CD14-positive monocyte (primary cell): ENCODE measurements around the gene SRPK1. TPM values are rescaled to one million over a fixed set of nuclear protein-coding genes. Genes with fewer than 3 reads are reported as not detected.

Experiments
- DNase-seq, 3 donors: peaks; one replicate each; pipeline ENCODE4 v3.0.0-alpha.2; 2011 to 2022
- H2AFZ ChIP-seq: 2 replicates; pipeline ENCODE4 v1.6.0; 2012; ENCODE audit warnings: mild to moderate bottlenecking, low read depth, low read length, inconsistent platforms; ENCODE audit not compliant: insufficient read depth, poor library complexity, severe bottlenecking
- H3K27ac ChIP-seq, 2 donors: 1 replicate in 1 of 2; 2 replicates in 1 of 2; pipeline ENCODE4 v1.5.1; 2012 to 2013; ENCODE audit warnings: low read length in 2 of 2, control low read depth in 1 of 2, inconsistent platforms in 1 of 2, low read depth in 1 of 2, mild to moderate bottlenecking in 1 of 2
- H3K27me3 ChIP-seq, 2 donors: one replicate each; pipeline versions ENCODE4 v1.6.0 to v1.6.1; 2011 to 2013; ENCODE audit warnings: low read length in 2 of 2; ENCODE audit not compliant: control insufficient read depth in 2 of 2, insufficient read depth in 2 of 2
- H3K36me3 ChIP-seq, 2 donors: replicated peaks in 1 of 2; 1 replicate in 1 of 2; 2 replicates in 1 of 2; pipeline versions ENCODE4 v1.5.1 to v1.6.1; 2012 to 2013; ENCODE audit warnings: low read length in 2 of 2, control low read depth in 1 of 2, inconsistent platforms in 1 of 2, mild to moderate bottlenecking in 1 of 2; ENCODE audit not compliant: insufficient read depth in 2 of 2, control insufficient read depth in 1 of 2
- H3K4me1 ChIP-seq, 2 donors: 1 replicate in 1 of 2; 2 replicates in 1 of 2; pipeline versions ENCODE4 v1.5.1 to v1.6.1; 2012 to 2013; ENCODE audit warnings: low read length in 2 of 2, control low read depth in 1 of 2, inconsistent platforms in 1 of 2, mild to moderate bottlenecking in 1 of 2, moderate library complexity in 1 of 2; ENCODE audit not compliant: insufficient read depth in 2 of 2, control insufficient read depth in 1 of 2
- H3K4me2 ChIP-seq: replicated peaks from 2 replicates; pipeline ENCODE3; 2012; ENCODE audit warnings: low read length, moderate library complexity, mild to moderate bottlenecking; ENCODE audit not compliant: poor library complexity, severe bottlenecking; ENCODE audit errors: extremely low read depth
- H3K4me3 ChIP-seq, 3 experiments: fragments of 200-600 bp in 1 of 3; sonication (generic) in 1 of 3; replicated peaks in 1 of 3; 1 replicate in 2 of 3; 2 replicates in 1 of 3; pipeline ENCODE4 v1.5.1; 2011 to 2013; ENCODE audit warnings: low read length in 3 of 3, mild to moderate bottlenecking in 3 of 3, control low read depth in 2 of 3, low read depth in 2 of 3, inconsistent platforms in 1 of 3, moderate library complexity in 1 of 3
- H3K79me2 ChIP-seq: 2 replicates; pipeline ENCODE4 v1.6.0; 2012; ENCODE audit warnings: mild to moderate bottlenecking, control low read depth, inconsistent platforms, low read length, moderate library complexity; ENCODE audit not compliant: insufficient read depth
- H3K9ac ChIP-seq: 2 replicates; pipeline ENCODE4 v1.6.0; 2017; ENCODE audit warnings: low read length, mild to moderate bottlenecking; ENCODE audit not compliant: insufficient read depth, poor library complexity, severe bottlenecking
- H3K9me3 ChIP-seq, 2 donors: replicated peaks in 1 of 2; 1 replicate in 1 of 2; 2 replicates in 1 of 2; pipeline versions ENCODE4 v1.5.1 to v1.6.1; 2012 to 2013; ENCODE audit warnings: low read length in 2 of 2, control low read depth in 1 of 2; ENCODE audit not compliant: control insufficient read depth in 1 of 2, insufficient read depth in 1 of 2
- H4K20me1 ChIP-seq: 2 replicates; pipeline ENCODE4 v1.6.0; 2012; ENCODE audit warnings: mild to moderate bottlenecking, low read length, control low read depth, moderate library complexity; ENCODE audit not compliant: insufficient read depth
- H3K27ac Mint-ChIP-seq, 7 donors: one replicate each; pipeline ENCODE4 v1.8.0; 2020; ENCODE audit warnings: mild to moderate bottlenecking in 7 of 7, mixed read lengths in 7 of 7, moderate library complexity in 6 of 7, inconsistent platforms in 2 of 7
- H3K27me3 Mint-ChIP-seq, 3 donors: one replicate each; pipeline ENCODE4 v1.8.0; 2021 to 2022; ENCODE audit warnings: low read depth in 3 of 3, mild to moderate bottlenecking in 3 of 3, mixed read lengths in 3 of 3, moderate library complexity in 3 of 3, inconsistent platforms in 1 of 3
- H3K36me3 Mint-ChIP-seq, 2 donors: one replicate each; pipeline ENCODE4 v1.8.0; 2020; ENCODE audit warnings: mixed read lengths in 2 of 2, inconsistent platforms in 1 of 2, mild to moderate bottlenecking in 1 of 2
- H3K4me1 Mint-ChIP-seq: one replicate; pipeline ENCODE4 v1.8.0; 2020; ENCODE audit warnings: mild to moderate bottlenecking, mixed read lengths
- H3K4me3 Mint-ChIP-seq, 2 donors: one replicate each; pipeline ENCODE4 v1.8.0; 2020; ENCODE audit warnings: mild to moderate bottlenecking in 2 of 2, mixed read lengths in 2 of 2, moderate library complexity in 1 of 2
- H3K9me3 Mint-ChIP-seq, 7 donors: one replicate each; pipeline ENCODE4 v1.8.0; 2020 to 2022; ENCODE audit warnings: mixed read lengths in 7 of 7, mild to moderate bottlenecking in 6 of 7, moderate library complexity in 6 of 7, inconsistent platforms in 2 of 7
- WGBS: methylation state at CpG from one replicate; pipeline ENCODE4 v1.1.5; 2013; ENCODE audit warnings: missing lambda C conversion rate; ENCODE audit not compliant: insufficient coverage; 5-methylcytosine and 5-hydroxymethylcytosine counted together
- intact Hi-C, 2 donors: fragments of 100-400 bp; cut with micrococcal nuclease; formaldehyde crosslinking; loops; one replicate each; pipeline versions ENCODE4 v1.15.0 to v1.15.1; 2023
- polyA plus RNA-seq, 3 donors: library from polyadenylated mRNA; depleted of rRNA in 1 of 3; unstranded in 2 of 3; stranded (reverse) in 1 of 3; fragments of 300-500 nt in 2 of 3; fragments of >200 nt in 1 of 3; fragmentation: Illumina TruSeq in 2 of 3; gene quantifications; 1 replicate in 2 of 3; 2 replicates in 1 of 3; pipeline ENCODE4 v1.2.3, GENCODE V29; 2012 to 2021
- TF ChIP-seq, protein P1 (sequence below): fragments of 200-600 bp; IDR thresholded peaks from one replicate; pipeline ENCODE4 v1.8.0; 2022; ENCODE audit warnings: antibody characterized with exemption, mild to moderate bottlenecking

SRPK1 gene
- polyA plus RNA-seq, 3 donors, result 7.2 to 24.8 (median 20.5) TPM

DNA sequence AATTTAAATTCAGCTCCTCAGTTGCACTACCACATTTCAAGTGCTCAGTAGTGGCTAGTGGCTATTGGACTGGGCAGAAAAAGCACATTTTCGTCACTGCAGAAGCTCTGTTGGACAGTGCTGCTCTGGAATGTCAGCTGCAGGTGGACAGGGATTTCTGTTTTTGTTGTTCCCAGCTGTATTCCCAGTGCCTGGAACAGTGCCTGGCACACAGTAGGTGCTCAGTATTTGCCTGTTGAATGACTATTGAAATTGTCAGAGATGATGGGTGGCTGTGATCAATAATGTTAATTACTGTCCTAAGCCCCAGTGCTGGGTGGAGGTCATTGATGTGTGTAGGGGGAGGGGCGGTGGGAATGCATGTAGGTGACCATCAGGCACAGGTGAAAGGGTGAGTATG lies 134.6 kb downstream of the SRPK1 start:
- Histone ChIP-seq H3K4me1 (no peaks in the 10 kb centered on the region), H3K4me2 (no peak overlapping the region), H3K27me3 (peaks cover 17 to 39% of the 10 kb centered on the region in 2 donors), H3K9ac (no peak overlapping the region), H4K20me1 (no peaks in the 10 kb centered on the region), H3K27ac (no peak overlapping the region), H3K79me2 (no peaks in the 10 kb centered on the region), H3K4me3 (no peak overlapping the region), H3K36me3 (no peaks in the 10 kb centered on the region), H2AFZ (no peak overlapping the region), H3K9me3 (no peaks in the 10 kb centered on the region)
- Mint-ChIP-seq H3K9me3 (peaks cover 0 to 10% (median 0%) of the 10 kb centered on the region in 7 donors), H3K27ac (no peak overlapping the region), H3K36me3 (no peaks in the 10 kb centered on the region), H3K4me3 (peak overlapping the region in 1 of 2 donors; percentile 11), H3K4me1 (peaks cover 3% of the 10 kb centered on the region), H3K27me3 (peaks cover 40 to 69% (median 56%) of the 10 kb centered on the region in 3 donors)
- DNase-seq, result no peak
- intact Hi-C loops, result no loop called here
- 78% methylated on average over 1 of the region's 2 CpGs for WGBS
- TF ChIP-seq, protein P1, sequence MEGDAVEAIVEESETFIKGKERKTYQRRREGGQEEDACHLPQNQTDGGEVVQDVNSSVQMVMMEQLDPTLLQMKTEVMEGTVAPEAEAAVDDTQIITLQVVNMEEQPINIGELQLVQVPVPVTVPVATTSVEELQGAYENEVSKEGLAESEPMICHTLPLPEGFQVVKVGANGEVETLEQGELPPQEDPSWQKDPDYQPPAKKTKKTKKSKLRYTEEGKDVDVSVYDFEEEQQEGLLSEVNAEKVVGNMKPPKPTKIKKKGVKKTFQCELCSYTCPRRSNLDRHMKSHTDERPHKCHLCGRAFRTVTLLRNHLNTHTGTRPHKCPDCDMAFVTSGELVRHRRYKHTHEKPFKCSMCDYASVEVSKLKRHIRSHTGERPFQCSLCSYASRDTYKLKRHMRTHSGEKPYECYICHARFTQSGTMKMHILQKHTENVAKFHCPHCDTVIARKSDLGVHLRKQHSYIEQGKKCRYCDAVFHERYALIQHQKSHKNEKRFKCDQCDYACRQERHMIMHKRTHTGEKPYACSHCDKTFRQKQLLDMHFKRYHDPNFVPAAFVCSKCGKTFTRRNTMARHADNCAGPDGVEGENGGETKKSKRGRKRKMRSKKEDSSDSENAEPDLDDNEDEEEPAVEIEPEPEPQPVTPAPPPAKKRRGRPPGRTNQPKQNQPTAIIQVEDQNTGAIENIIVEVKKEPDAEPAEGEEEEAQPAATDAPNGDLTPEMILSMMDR, result no peak

DNA sequence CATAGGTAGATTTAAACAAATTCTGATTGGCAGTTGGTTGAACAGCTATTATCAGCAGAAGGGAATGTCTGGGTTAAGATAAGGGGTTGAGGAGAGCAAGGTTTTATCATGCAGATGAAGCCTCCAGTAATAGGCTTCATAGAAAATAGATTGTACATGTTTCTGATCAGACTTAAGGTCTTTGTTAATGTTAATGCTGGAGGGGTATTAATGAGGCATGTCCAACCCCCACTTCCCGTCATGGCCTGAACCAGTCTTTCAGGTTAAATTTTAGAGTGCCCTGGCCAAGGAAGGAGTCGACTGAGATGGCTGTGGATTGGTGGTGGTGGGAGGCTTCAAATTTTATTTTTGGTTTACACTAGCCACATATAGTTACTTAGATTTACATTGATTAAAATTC lies 136.7 kb downstream of the SRPK1 start:
- Mint-ChIP-seq H3K4me1 (peaks cover 3% of the 10 kb centered on the region), H3K27me3 (peaks cover 32 to 61% (median 58%) of the 10 kb centered on the region in 3 donors), H3K27ac (no peak overlapping the region), H3K9me3 (peaks cover 0 to 10% (median 0%) of the 10 kb centered on the region in 7 donors), H3K4me3 (no peak overlapping the region), H3K36me3 (no peaks in the 10 kb centered on the region)
- Histone ChIP-seq H3K4me2 (no peak overlapping the region), H3K4me3 (no peak overlapping the region), H3K27me3 (peaks cover 17 to 36% of the 10 kb centered on the region in 2 donors), H3K9me3 (no peaks in the 10 kb centered on the region), H3K36me3 (no peaks in the 10 kb centered on the region), H3K79me2 (no peaks in the 10 kb centered on the region), H3K9ac (no peak overlapping the region), H2AFZ (no peak overlapping the region), H4K20me1 (no peaks in the 10 kb centered on the region), H3K27ac (no peak overlapping the region), H3K4me1 (no peaks in the 10 kb centered on the region)
- WGBS, result no CpG with 5 or more reads among the region's 2 CpGs
- TF ChIP-seq, protein P1, result no peak
- DNase-seq, result no peak
- intact Hi-C loops, result no loop called here

Other genes starting within 250 kb of the SRPK1 start
- 10 to 100 TPM; 20.2 to 58.5 (median 56.9) TPM for gene FKBP5, start 232.2 kb downstream of the SRPK1 start, polyA plus RNA-seq
- gene ARMC12, start 184.1 kb downstream of the SRPK1 start, polyA plus RNA-seq, result 1 to 10 TPM in 1 of 3 donors, not detected in 2; 2.7 TPM
- gene CLPSL2, start 144.5 kb downstream of the SRPK1 start, polyA plus RNA-seq, result not detected
- gene CLPSL1, start 140.1 kb downstream of the SRPK1 start, polyA plus RNA-seq, result not detected
- not detected for gene CLPS, start 123.8 kb downstream of the SRPK1 start, polyA plus RNA-seq
- gene LHFPL5, start 115.7 kb downstream of the SRPK1 start, polyA plus RNA-seq, result not detected
- 1 to 10 TPM in 2 of 3 donors, under 1 TPM in 1; 0.52 to 1.7 (median 1.5) TPM for gene SLC26A8, start 103.5 kb upstream of the SRPK1 start, polyA plus RNA-seq
- 10 to 100 TPM; 56.6 to 96.6 (median 83.7) TPM for gene MAPK14, start 106.7 kb upstream of the SRPK1 start, polyA plus RNA-seq
- 1 to 10 TPM in 2 of 3 donors, under 1 TPM in 1; 0.88 to 9.8 (median 2.4) TPM for gene MAPK13, start 209.4 kb upstream of the SRPK1 start, polyA plus RNA-seq